Cardiac septum (tissue), 1 donor: ENCODE measurements around the gene IFFO2. TPM values are rescaled to one million over a fixed set of nuclear protein-coding genes. Genes with fewer than 3 reads are reported as not detected.
"Not testable (repeated sequence)": the region's sequence is repeated elsewhere in the genome, so short reads cannot be mapped to it uniquely, and the experiment has no call there.

Experiments
- DNase-seq: peaks from one replicate; pipeline ENCODE4 v3.0.0-alpha.2; 2020; ENCODE audit warnings: low spot score
- intact Hi-C: fragments of 100-400 bp; cut with DNase I; formaldehyde crosslinking; loops from one replicate; pipeline ENCODE4 v1.14.0; 2022
- total RNA-seq: library from RNA; stranded (reverse); fragmentation: NEBNext Ultra II Directional; extraction: Animal tissue kit (Norgen Biotek cat#: 25700); gene quantifications from one replicate; pipeline ENCODE4 v1.2.1, GENCODE V29; 2021
- donor health status: DM: no; HTN: no; CAD: no.

Gene IFFO2
- total RNA-seq, 1 donor from 2014 or later = 4.6 TPM

- DNase-seq = no peak
- intact Hi-C loops = no loop called here
Measured at GRCh38 chr1:18871401-18872070, 84.9 kb downstream of the IFFO2 start.

- intact Hi-C loops = no loop called here
- no peak for DNase-seq
Measured at GRCh38 chr1:18870957-18871356, 85.5 kb downstream of the IFFO2 start.

- intact Hi-C loops, DNase-seq: not testable (repeated sequence)
Measured at GRCh38 chr1:18870595-18870865, 85.9 kb downstream of the IFFO2 start.

DNA sequence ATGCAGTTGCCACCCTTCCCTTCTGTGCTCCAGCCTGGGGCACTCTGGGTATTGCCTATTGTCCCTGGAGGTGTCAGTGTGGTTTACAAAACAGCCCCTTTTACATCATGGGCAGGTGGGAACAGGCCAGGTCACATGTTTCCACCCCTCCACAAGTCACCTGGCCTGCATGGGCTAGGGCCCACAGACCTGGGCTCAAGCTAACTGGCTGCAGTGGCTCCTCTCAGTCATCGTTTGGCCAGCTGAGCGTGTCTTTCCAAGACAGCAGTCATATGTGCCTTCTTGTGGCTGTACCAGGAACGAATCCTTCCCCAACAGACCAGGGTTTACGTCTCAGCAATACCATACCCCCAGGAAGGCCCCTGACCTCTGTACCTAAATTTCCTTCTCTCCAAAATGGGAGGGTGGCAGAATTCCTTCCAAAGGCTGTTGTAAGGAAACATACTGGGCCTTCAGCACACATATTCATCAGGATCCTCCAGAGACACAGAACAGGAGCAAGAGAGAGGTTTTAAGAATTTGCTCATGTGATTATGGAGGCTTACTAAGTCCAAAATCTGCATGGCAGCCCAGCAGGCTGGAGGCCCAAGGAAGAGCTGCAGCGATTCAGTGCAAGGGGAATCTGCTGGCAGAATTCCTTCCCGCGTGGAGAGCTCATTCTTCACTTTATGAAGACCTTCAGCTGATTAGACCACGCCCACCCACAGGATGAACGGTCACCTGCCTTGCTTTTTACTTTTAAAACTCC lies 86.5 kb downstream of the IFFO2 start:
- DNase-seq = no peak
- intact Hi-C loops = no loop called here

- intact Hi-C loops = no loop called here
- DNase-seq = no peak
Measured at GRCh38 chr1:18868801-18869424, 87.6 kb downstream of the IFFO2 start.

- DNase-seq = no peak
- intact Hi-C loops = no loop called here
Measured at GRCh38 chr1:18868354-18868753, 88.1 kb downstream of the IFFO2 start.

GRCh38 chr1:18866846-18867245 lies 89.6 kb downstream of the IFFO2 start:
- intact Hi-C loops = no loop called here
- DNase-seq = no peak

DNA sequence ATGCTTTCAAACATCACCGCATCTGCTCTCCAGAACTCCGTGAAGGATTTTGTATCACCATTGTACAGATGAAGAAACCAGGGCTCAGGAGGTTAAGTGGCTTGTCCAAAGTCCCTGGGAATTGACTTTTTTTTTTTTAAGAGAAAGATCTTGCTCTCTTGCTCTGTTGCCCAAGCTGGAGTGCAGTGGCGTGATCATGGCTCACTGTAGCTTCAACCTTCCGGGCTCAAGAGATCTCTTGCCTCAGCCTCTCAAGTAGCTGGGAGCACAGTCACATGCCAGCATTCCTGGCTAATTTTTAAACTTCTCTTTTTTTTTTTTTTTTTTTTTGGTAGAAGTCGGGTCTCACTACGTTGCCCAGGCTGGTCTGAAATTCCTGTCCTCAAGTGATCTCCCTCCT lies 90.2 kb downstream of the IFFO2 start:
- intact Hi-C loops = no loop called here
- no peak for DNase-seq

GRCh38 chr1:18865176-18865575 lies 91.3 kb downstream of the IFFO2 start:
- intact Hi-C loops = no loop called here
- no peak for DNase-seq

GRCh38 chr1:18861590-18861989 lies 94.9 kb downstream of the IFFO2 start:
- intact Hi-C loops = no loop called here
- DNase-seq = no peak

- intact Hi-C loops = no loop called here
- no peak for DNase-seq
Measured at GRCh38 chr1:18861082-18861481, 95.4 kb downstream of the IFFO2 start.

GRCh38 chr1:18859560-18859959 lies 96.9 kb downstream of the IFFO2 start, which contains the start of gene TAS1R2:
Gene TAS1R2, minus strand, starts transcription at chr1:18859660. Its CDS starts 0 bp downstream, at chr1:18859660.
- no peak for DNase-seq
- intact Hi-C loops = no loop called here

GRCh38 chr1:18858070-18858688 lies 98.3 kb downstream of the IFFO2 start:
- intact Hi-C loops = no loop called here

GRCh38 chr1:18856435-18856834 lies 100.0 kb downstream of the IFFO2 start:
- intact Hi-C loops = no loop called here
- DNase-seq = no peak

More at GRCh38 chr1:18858070-18858688, 98.3 kb downstream of the IFFO2 start:
- DNase-seq = no peak

GRCh38 chr1:18855573-18855972 lies 100.9 kb downstream of the IFFO2 start:
- no peak for DNase-seq
- intact Hi-C loops = no loop called here

GRCh38 chr1:18854331-18855025 lies 102.0 kb downstream of the IFFO2 start:
- intact Hi-C loops = no loop called here

More at GRCh38 chr1:18854331-18855025, 102.0 kb downstream of the IFFO2 start:
- no peak for DNase-seq
